Urinary bladder (tissue), 4 donors: ENCODE measurements around the gene PNPT1. TPM values are rescaled to one million over a fixed set of nuclear protein-coding genes. Genes with fewer than 3 reads are reported as not detected.
A peak's percentile ranks its signal among the peaks of the same experiment; 100 is the strongest.
"Not testable (repeated sequence)": the region's sequence is repeated elsewhere in the genome, so short reads cannot be mapped to it uniquely, and the experiment has no call there.

Source experiments
- DNase-seq: peaks from one replicate; pipeline ENCODE4 v3.0.0-alpha.2; 2015; ENCODE audit errors: extremely low spot score
- H3K27ac ChIP-seq: one replicate; pipeline ENCODE4 v1.5.1; 2013; ENCODE audit warnings: low read depth, mild to moderate bottlenecking, moderate library complexity
- H3K36me3 ChIP-seq: one replicate; pipeline ENCODE4 v1.6.1; 2013; ENCODE audit warnings: mild to moderate bottlenecking, moderate library complexity; ENCODE audit not compliant: insufficient read depth
- H3K4me1 ChIP-seq: one replicate; pipeline ENCODE4 v1.6.1; 2013; ENCODE audit warnings: mild to moderate bottlenecking, moderate library complexity; ENCODE audit not compliant: insufficient read depth
- H3K4me3 ChIP-seq: one replicate; pipeline ENCODE4 v1.5.1; 2013; ENCODE audit warnings: low read depth, low read length
- WGBS: extraction: QIAGEN DNeasy Blood & Tissue Kit; methylation state at CpG from one replicate; pipeline ENCODE4 v1.1.7; 2013; 5-methylcytosine and 5-hydroxymethylcytosine counted together
- polyA plus RNA-seq: library from polyadenylated mRNA; stranded (reverse); fragments of 200-250 nt; gene quantifications from one replicate; pipeline ENCODE4 v1.2.3, GENCODE V29; 2013
- total RNA-seq: library from RNA; depleted of rRNA; stranded (reverse); fragments of >200 nt; gene quantifications from one replicate; pipeline ENCODE4 v1.2.3, GENCODE V29; 2014
- donor health status: healthy with polysubstance abuse.
- donor health status: healthy.

The PNPT1 gene
- total and polyA plus RNA-seq, 2 donors: 10.4 to 32.4 TPM

GRCh38 chr2:55598056-55598795 lies 95.4 kb downstream of the PNPT1 start:
- no peak overlapping the region for H3K27ac ChIP-seq
- no peaks in the 10 kb centered on the region for H3K36me3 ChIP-seq
- no peak for DNase-seq
- no peaks in the 10 kb centered on the region for H3K4me1 ChIP-seq
- no peak overlapping the region for H3K4me3 ChIP-seq
- 88% methylated on average over 11 of the region's 11 CpGs for WGBS

- H3K4me1 ChIP-seq, H3K27ac ChIP-seq, H3K4me3 ChIP-seq, DNase-seq, H3K36me3 ChIP-seq: not testable (repeated sequence)
- 98% methylated on average over 6 of the region's 6 CpGs for WGBS
Measured at GRCh38 chr2:55596795-55597194, 96.8 kb downstream of the PNPT1 start.

- DNase-seq: no peak
- Histone ChIP-seq H3K4me3 (no peak overlapping the region), H3K27ac (no peak overlapping the region), H3K36me3 (no peaks in the 10 kb centered on the region), H3K4me1 (no peaks in the 10 kb centered on the region)
Measured at GRCh38 chr2:55595536-55595935, 98.1 kb downstream of the PNPT1 start.

- H3K4me1 ChIP-seq: no peaks in the 10 kb centered on the region
- no peak overlapping the region for H3K27ac ChIP-seq
- H3K4me3 ChIP-seq: no peak overlapping the region
- no peaks in the 10 kb centered on the region for H3K36me3 ChIP-seq
- WGBS: 39% methylated on average over 1 of the region's 1 CpG
- DNase-seq: no peak
Measured at GRCh38 chr2:55592130-55592529, 101.5 kb downstream of the PNPT1 start.

- Histone ChIP-seq H3K4me3 (no peak overlapping the region), H3K27ac (no peak overlapping the region), H3K4me1 (no peaks in the 10 kb centered on the region), H3K36me3 (no peaks in the 10 kb centered on the region)
- no peak for DNase-seq
- 87% methylated on average over 7 of the region's 7 CpGs for WGBS
Measured at GRCh38 chr2:55590810-55591440, 102.7 kb downstream of the PNPT1 start.

- Histone ChIP-seq H3K36me3 (no peaks in the 10 kb centered on the region), H3K4me3 (no peak overlapping the region), H3K27ac (peak overlapping the region; percentile 2), H3K4me1 (no peaks in the 10 kb centered on the region)
- DNase-seq: no peak
- 80% methylated on average over 2 of the region's 2 CpGs for WGBS
Measured at GRCh38 chr2:55585451-55586080, 108.1 kb downstream of the PNPT1 start.

Other genes starting within 250 kb of the PNPT1 start
- gene CFAP36, start 174.1 kb downstream of the PNPT1 start, total RNA-seq: 31.0 TPM
- 48.9 TPM for gene CFAP36, start 174.1 kb downstream of the PNPT1 start, polyA plus RNA-seq
- gene PPP4R3B, start 76.2 kb downstream of the PNPT1 start, total RNA-seq: 112 TPM
- 33.2 TPM for gene PPP4R3B, start 76.2 kb downstream of the PNPT1 start, polyA plus RNA-seq
- 146 TPM for gene EFEMP1, start 229.9 kb upstream of the PNPT1 start, total RNA-seq
- 244 TPM for gene EFEMP1, start 229.9 kb upstream of the PNPT1 start, polyA plus RNA-seq